Measurements from ENCODE around the gene NEDD9. TPM values are rescaled to one million over a fixed set of nuclear protein-coding genes. Genes with fewer than 3 reads are reported as not detected.
A peak's percentile ranks its signal among the peaks of the same experiment; 100 is the strongest.

Gene NEDD9
- total and polyA plus RNA-seq, 2 donors: 25.7 to 49.5 TPM

GRCh38 chr6:11270030-11271027 lies 37.9 kb upstream of the NEDD9 start:
- Histone ChIP-seq H3K27ac (ENCODE audit: low read depth) (no peak overlapping the region), H3K4me3 (ENCODE audit: low read depth, low read length) (no peak overlapping the region), H3K36me3 (ENCODE audit: insufficient read depth) (no peaks in the 10 kb centered on the region), H3K4me1 (ENCODE audit: insufficient read depth) (peaks cover 7% of the 10 kb centered on the region)
- DNase-seq (ENCODE audit: extremely low spot score): no peak
- 45% methylated on average over 12 of the region's 12 CpGs for WGBS

DNA sequence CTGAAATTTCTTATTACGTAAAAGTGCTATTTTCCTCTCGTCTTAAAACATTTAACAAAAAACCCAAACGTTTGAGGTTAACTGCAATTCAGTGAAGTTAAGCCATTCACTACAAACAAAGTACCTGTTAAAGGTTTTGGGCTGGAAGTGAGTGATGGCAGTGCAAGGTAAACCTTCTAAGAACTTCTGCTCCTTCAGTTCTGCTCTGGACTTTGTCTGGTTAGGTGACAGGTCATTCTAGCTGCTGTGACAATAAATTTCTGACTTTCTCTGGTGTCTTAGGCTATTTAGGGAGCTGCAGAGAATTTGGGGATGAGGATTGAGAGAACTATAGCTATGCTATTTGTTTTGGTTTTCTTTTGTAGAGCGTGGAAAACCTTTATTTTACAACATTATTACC lies 36.5 kb upstream of the NEDD9 start:
- DNase-seq (ENCODE audit: extremely low spot score): no peak
- 79% methylated on average over 4 of the region's 4 CpGs for WGBS

DNA sequence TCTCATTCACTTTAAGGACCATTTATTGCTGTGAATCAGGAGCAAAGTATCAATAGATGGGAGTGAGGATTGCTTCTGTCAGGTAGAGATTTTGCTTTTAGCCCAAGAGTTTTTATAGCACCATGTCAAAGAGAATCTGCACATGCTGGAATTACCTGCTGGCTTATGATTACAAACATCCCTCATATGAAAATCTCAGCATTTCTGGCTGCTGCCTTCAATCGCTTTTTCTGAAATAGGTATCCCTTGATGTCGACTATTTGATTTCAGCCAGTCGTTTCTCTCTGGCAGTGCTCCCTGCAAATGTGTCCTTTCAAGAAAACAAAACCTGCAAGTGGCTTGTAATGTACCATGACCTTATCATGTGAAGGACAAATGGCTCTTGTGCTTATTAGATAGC lies 34.5 kb upstream of the NEDD9 start:
- DNase-seq (ENCODE audit: extremely low spot score): no peak
- WGBS: 60% methylated on average over 3 of the region's 3 CpGs
- Histone ChIP-seq H3K4me3 (ENCODE audit: low read depth, low read length) (no peak overlapping the region), H3K27ac (ENCODE audit: low read depth) (no peak overlapping the region), H3K4me1 (ENCODE audit: insufficient read depth) (peaks cover 8% of the 10 kb centered on the region), H3K36me3 (ENCODE audit: insufficient read depth) (no peaks in the 10 kb centered on the region)

More for the DNA sequence above, 36.5 kb upstream of the NEDD9 start:
- Histone ChIP-seq H3K4me3 (ENCODE audit: low read depth, low read length) (no peak overlapping the region), H3K36me3 (ENCODE audit: insufficient read depth) (no peaks in the 10 kb centered on the region), H3K27ac (ENCODE audit: low read depth) (no peak overlapping the region), H3K4me1 (ENCODE audit: insufficient read depth) (peaks cover 7% of the 10 kb centered on the region)

- Histone ChIP-seq H3K36me3 (ENCODE audit: insufficient read depth) (no peaks in the 10 kb centered on the region), H3K4me3 (ENCODE audit: low read depth, low read length) (no peak overlapping the region), H3K4me1 (ENCODE audit: insufficient read depth) (peaks cover 7% of the 10 kb centered on the region), H3K27ac (ENCODE audit: low read depth) (no peak overlapping the region)
- no peak for DNase-seq (ENCODE audit: extremely low spot score)
- WGBS: 100% methylated on average over 1 of the region's 1 CpG
These were observed 33.5 kb upstream of the NEDD9 start for GRCh38 chr6:11265932-11266331.

GRCh38 chr6:11264100-11264499 lies 31.6 kb upstream of the NEDD9 start:
- DNase-seq (ENCODE audit: extremely low spot score): no peak
- Histone ChIP-seq H3K4me3 (ENCODE audit: low read depth, low read length) (no peak overlapping the region), H3K27ac (ENCODE audit: low read depth) (no peak overlapping the region), H3K4me1 (ENCODE audit: insufficient read depth) (peaks cover 3% of the 10 kb centered on the region), H3K36me3 (ENCODE audit: insufficient read depth) (no peaks in the 10 kb centered on the region)
- WGBS: 96% methylated on average over 6 of the region's 6 CpGs

- Histone ChIP-seq H3K4me3 (ENCODE audit: low read depth, low read length) (no peak overlapping the region), H3K4me1 (ENCODE audit: insufficient read depth) (peaks cover 3% of the 10 kb centered on the region), H3K36me3 (ENCODE audit: insufficient read depth) (no peaks in the 10 kb centered on the region), H3K27ac (ENCODE audit: low read depth) (no peak overlapping the region)
- 15% methylated on average over 5 of the region's 5 CpGs for WGBS
- DNase-seq (ENCODE audit: extremely low spot score): no peak
These were observed 30.9 kb upstream of the NEDD9 start for GRCh38 chr6:11263291-11263775.

DNA sequence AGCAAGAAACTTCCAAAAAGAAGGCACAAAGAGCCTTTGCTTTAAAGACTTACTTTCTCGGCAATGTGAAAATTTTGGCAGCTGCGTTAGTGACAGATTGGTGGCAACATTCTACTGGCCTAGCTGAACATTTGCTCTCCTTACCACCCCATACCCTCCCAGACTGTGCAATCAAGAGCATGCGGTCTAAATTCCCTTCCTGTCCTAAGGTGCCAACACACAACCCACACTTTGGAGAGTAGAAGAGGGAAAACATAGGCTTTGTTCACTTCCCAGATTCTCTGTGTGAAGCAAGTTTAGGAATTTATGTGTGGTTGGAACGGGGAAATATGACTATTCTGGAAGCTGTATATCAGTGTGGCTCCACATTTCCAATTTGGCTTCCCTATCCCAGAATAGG lies 29.8 kb upstream of the NEDD9 start:
- DNase-seq (ENCODE audit: extremely low spot score): no peak
- WGBS: 81% methylated on average over 4 of the region's 4 CpGs
- Histone ChIP-seq H3K4me3 (ENCODE audit: low read depth, low read length) (no peak overlapping the region), H3K27ac (ENCODE audit: low read depth) (no peak overlapping the region), H3K36me3 (ENCODE audit: insufficient read depth) (no peaks in the 10 kb centered on the region), H3K4me1 (ENCODE audit: insufficient read depth) (peaks cover 3% of the 10 kb centered on the region)

DNA sequence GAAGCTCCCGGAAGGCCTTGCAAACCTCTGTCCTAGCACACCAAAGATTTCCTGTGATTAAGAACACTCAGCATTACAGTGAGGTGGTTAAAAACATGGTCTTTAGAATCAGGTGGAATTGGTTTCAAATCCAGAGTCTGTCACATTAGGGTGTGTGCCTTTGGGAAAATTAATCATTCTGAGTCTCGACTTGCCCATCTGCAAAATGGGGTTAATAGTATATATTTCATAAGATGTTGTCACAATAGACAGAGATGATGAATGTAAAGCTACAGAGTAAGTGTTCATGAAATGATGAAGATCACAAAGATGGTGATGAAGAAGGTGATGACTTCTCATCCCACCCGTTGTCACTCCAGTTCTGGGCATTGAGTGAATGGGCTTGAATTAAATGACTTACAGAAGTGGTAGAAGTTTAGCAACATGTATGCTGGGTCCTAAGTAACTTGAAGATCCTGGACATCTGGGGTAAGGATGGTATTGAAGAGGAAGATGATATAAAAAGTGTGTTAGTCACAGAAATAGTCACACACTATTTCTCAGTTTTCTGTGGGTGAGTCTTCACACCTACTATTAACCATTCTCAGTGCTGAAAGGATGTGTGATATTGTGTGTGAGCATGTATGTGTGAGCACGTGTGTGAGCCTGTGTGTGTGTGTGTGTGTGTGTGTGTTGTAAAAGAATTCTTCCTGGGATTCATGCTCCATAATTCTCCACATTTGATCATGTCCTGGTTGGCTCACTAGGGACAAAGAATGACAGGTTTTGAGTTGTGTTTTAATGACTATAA lies 28.0 kb upstream of the NEDD9 start:
- Histone ChIP-seq H3K36me3 (ENCODE audit: insufficient read depth) (no peaks in the 10 kb centered on the region), H3K4me3 (ENCODE audit: low read depth, low read length) (no peak overlapping the region), H3K4me1 (ENCODE audit: insufficient read depth) (peaks cover 3% of the 10 kb centered on the region), H3K27ac (ENCODE audit: low read depth) (no peak overlapping the region)
- WGBS: 95% methylated on average over 4 of the region's 4 CpGs
- DNase-seq (ENCODE audit: extremely low spot score): no peak

DNA sequence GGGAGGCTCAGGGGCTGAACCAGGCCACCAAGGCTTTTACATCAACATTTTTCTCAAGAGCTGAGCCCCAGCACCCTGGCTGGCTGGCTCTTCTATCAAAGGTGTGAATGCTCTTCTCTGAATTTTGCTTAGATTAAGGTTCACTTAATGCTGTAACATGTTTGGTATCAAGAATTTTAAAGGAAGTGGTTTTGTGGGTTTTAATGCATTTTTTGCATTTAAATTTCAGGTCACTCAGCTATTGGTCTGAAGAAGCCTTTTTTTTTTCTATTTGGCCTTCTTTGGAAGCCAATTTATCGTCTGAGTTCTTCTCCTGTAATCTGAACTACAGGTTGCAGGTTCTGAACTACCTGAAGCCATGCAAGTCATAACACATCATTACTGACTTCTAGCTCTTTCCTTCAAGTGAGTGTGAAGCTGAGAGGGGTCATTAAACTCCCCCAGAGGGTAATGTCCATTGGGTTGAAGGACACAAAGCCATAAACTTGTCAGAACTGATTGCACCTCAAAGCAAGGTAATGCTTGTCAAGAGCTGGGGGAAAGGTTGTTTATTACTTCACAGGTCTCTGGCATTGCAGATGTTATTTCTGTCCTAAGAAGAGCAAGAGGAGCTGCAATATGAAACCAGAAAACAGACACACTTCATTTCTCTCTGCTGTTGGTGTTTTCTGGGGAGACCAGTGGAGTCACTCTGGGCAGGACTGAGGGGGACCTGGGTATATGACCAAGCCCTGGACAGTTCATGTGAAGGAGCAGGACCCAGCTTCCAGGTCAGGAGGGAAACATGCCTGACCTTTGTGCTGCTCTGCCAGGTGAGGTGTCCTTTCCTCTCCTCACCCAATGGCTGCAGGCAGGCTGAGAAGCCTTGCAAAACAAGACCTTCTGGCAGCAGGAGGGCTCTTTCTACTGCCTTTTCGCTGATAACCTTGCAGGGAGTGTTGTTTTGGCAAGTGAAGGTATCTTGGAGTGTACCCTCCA lies 26.1 kb upstream of the NEDD9 start:
- no peak overlapping the region for H3K27ac ChIP-seq (ENCODE audit: low read depth)
- H3K36me3 ChIP-seq (ENCODE audit: insufficient read depth): no peaks in the 10 kb centered on the region
- DNase-seq (ENCODE audit: extremely low spot score): no peak
- H3K4me1 ChIP-seq (ENCODE audit: insufficient read depth): peaks cover 3% of the 10 kb centered on the region
- H3K4me3 ChIP-seq (ENCODE audit: low read depth, low read length): no peak overlapping the region
- 77% methylated on average over 2 of the region's 2 CpGs for WGBS

DNA sequence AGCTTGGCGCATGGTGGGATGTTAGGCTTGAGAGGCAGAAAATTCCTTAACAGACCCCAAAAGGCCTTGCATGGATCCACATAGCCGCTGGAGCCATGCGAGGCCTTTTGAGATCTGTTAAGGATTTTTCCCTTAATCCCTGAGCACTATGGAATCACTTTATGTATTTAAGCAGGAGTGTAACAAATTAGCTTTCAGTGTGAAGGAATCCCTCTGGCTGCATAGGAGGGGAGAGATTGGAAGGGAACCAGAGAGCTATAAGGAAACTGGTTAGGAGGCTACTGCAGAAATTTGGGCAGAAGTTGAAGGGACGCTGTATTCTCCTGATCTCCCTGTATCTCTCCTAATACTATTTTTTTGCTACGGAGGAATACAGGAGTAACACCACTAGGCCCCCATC lies 23.1 kb upstream of the NEDD9 start:
- no peak for DNase-seq (ENCODE audit: extremely low spot score)
- WGBS: 99% methylated on average over 5 of the region's 5 CpGs

GRCh38 chr6:11253594-11253993 lies 21.1 kb upstream of the NEDD9 start:
- Histone ChIP-seq H3K36me3 (ENCODE audit: insufficient read depth) (no peaks in the 10 kb centered on the region), H3K27ac (ENCODE audit: low read depth) (no peak overlapping the region), H3K4me3 (ENCODE audit: low read depth, low read length) (no peak overlapping the region), H3K4me1 (ENCODE audit: insufficient read depth) (peaks cover 3% of the 10 kb centered on the region)
- no peak for DNase-seq (ENCODE audit: extremely low spot score)
- WGBS: 84% methylated on average over 1 of the region's 1 CpG

More for the DNA sequence above, 23.1 kb upstream of the NEDD9 start:
- Histone ChIP-seq H3K4me3 (ENCODE audit: low read depth, low read length) (no peak overlapping the region), H3K4me1 (ENCODE audit: insufficient read depth) (peaks cover 3% of the 10 kb centered on the region), H3K27ac (ENCODE audit: low read depth) (no peak overlapping the region), H3K36me3 (ENCODE audit: insufficient read depth) (no peaks in the 10 kb centered on the region)

DNA sequence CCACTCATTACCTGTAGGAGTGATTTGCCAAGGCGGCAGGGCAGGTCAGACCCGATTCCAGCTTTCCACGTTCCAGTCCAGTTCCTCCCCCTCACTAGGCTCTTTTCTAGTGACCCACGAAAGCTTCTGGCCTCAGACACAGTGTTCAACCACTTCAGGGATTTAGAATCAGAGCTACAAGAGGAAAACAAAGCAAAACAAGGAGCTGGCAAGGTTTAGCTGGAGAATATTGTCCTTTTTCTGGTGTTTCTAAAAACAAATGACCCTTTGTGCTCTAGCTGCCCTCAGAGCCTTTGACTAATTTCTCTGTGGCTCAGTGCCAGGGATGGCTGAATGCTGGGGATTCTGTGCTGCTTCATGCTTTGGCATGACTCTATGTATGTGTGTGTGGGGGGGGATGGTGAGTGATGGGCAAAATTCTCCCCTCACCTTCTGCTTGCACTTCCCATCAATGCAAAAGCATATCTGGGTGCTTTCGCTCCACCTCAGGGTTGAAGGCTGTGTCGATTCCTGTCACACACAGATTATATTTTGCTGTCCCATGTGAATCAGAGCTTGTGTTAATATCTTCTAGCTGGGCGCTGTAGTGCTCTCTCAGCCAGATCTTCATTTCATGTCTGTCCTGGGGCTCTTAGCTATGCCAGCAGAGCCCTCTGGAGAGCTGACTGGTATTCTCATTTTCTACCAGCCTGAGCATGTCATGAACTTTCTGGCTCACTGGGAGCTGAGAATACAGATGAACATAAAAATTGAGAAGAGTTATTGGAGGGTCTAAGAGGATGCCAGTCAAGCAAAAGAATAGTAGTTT lies 19.3 kb upstream of the NEDD9 start:
- peaks cover 3% of the 10 kb centered on the region for H3K4me1 ChIP-seq (ENCODE audit: insufficient read depth)
- 40% methylated on average over 7 of the region's 7 CpGs for WGBS
- DNase-seq (ENCODE audit: extremely low spot score): no peak
- no peaks in the 10 kb centered on the region for H3K36me3 ChIP-seq (ENCODE audit: insufficient read depth)
- peak overlapping the region; percentile 59 for H3K27ac ChIP-seq (ENCODE audit: low read depth)
- H3K4me3 ChIP-seq (ENCODE audit: low read depth, low read length): no peak overlapping the region

Data from urinary bladder (tissue), 4 donors.